Activated CD4-positive, alpha-beta T cell treated with anti-CD3 and anti-CD28 coated beads, Interleukin-2, amount 50 U/mL, for 16 hours (primary cell): Measurements from ENCODE around the gene CCL23.

Source experiments
- DNase-seq: peaks from one replicate; pipeline ENCODE4 v3.0.0-alpha.2; 2020

CCL23 gene

DNA sequence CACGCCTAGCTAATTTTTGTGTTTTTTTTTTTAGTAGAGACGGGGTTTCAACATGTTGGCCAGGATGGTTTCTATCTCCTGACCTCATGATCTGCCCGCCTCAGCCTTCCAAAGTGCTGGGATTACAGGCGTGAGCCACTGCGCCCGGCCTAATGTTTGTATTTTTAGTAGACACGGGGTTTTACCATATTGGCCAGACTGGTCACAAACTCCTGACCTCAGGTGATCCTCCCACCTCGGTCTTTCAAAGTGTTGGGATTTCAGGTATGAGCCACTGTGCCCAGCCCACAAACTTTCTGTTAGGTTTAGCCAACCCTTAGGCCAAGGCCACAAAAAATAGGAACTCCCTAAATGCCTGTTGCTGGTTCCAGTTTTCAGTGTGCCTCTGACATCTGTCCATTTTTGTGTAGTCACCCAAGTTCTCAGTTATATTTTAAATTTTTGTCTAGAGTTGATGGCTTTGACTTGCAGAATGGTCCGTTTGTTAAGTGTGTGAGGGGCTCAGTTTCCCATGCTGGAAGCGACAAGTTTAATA, 49.2 kb downstream of the CCL23 start:
- no peak for DNase-seq

DNA sequence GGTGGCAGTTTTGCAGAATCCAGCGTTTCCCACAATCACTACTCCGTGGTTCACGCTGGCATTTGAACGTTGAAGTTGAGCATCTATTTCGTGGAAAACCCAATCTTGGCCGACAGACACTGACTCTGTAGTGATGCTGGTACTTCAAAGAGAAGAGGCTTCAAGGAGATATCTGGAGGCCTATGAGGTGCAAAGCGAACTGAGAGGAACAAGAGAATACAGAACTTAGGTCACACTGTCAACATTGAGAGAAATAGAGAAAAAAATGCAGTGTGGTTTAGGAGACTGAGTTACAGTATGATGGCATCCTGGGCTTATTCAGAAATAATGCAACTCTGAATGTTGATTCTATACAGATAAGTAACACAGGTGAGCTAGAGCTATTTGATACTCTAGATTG, 52.5 kb downstream of the CCL23 start:
- peak; percentile 23 for DNase-seq

DNA sequence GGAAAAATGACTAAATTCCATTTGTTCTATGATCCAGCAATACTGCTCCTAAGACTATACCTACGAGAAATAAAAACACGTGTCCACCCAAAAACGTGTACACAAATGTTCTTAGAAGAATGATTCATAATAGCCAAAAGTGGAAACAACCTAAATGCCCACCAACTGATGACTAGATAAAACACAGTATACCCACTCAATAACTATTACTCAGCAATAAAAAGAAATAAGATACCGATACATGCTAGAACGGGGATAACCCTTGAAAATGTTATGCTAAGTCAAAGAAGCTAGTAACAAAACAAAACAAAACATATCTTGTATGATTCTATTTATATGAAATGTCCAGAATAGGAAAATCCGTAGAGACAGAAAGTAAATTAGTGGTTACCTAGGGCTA, 54.1 kb downstream of the CCL23 start:
- no peak for DNase-seq
